ENCODE measurements around the gene PNMA5.
A peak's percentile ranks its signal among the peaks of the same experiment; 100 is the strongest.
"Not testable (repeated sequence)": the region's sequence is repeated elsewhere in the genome, so short reads cannot be mapped to it uniquely, and the experiment has no call there.

Gene PNMA5

DNA sequence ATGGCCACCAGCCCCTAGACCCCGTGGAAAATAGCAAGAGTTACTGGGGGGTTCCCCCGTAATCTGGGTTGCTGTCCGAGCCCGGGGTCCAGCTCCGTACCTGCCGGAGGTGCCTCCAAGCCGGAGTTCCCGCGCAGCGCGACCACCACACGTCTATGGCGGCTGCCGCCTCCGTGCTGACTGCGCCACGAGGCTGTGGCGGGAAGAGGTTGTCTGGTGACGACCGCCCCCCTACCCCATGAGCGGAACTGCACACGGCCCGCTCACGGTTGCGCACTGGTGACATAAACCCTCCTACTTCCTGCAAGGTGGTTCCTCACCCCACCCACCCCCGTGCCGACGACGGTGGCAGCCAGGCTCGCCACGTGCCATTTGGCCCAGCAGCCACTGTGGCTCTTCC, at the start of gene PNMA5:
TSS of gene PNMA5 (minus strand) at position 184 of the 400 bp plus-strand sequence. CDS start 2,518 bp downstream, outside the sequence.
- DNase-seq (ENCODE audit: low spot score) = no peak

- DNase-seq (ENCODE audit: low spot score) = no peak
These were observed 38.6 kb upstream of the PNMA5 start for GRCh38 chrX:153032397-153033118.

DNA sequence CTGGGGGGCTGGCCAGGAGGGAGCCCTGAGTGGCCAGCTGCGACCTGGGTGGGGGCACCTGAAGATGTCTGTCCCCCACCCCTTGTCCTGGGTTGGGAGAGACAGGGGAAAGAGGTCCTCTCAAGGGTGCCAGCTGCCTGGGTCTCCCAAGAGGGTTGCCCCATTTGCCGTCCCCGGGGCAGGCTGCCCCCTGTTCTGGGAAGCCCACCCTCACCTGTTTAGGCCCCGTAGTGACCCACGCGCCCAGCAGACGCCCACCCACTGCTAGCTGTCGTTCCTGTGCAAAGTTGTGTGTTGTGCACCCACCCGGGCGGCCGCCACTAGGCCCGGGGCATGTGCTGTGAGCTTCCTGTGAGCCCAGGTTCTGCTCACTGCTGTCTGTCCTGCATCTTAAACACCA, 36.9 kb upstream of the PNMA5 start:
- DNase-seq (ENCODE audit: low spot score) = no peak

DNA sequence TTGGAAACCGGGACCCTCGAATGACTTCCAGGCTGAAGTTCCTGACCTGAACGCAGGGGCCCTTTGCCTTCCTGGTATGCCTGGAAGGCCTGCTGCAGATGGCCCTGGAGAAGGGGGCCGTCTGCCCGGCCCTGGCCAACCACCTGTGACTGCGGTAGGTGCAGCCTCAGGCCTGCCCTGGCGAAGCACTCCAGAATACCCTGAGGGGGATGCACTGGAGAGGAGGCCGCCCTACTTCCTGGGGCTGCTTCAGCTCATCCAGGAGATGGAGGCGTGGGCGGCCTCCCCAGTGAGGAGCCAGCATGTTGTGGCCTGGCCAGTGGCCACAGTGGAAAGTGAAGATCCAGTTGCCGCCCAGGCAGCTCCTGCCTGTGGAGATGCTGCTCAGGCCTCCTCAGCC, 36.0 kb upstream of the PNMA5 start:
- no peak for DNase-seq (ENCODE audit: low spot score)

DNA sequence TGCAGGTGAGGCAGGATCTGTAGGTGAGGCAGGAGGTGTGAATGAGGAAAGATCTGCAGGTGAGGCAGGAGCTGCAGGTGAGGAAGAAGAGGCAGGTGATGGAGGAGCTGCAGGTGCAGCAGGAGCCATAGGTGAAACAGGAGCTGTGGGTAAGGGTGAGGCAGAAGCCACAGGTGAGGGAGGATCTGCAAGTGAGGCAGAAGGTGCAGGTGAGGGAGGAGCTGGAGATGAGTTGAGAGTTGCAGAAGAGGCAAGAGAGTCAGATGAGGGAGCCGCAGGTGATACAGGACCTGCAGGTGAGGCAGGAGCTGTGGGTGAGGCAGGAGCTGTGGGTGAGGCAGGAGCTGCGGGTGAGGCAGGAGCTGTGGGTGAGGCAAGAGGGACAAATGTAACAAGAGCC, 35.2 kb upstream of the PNMA5 start:
- no peak for DNase-seq (ENCODE audit: low spot score)

DNA sequence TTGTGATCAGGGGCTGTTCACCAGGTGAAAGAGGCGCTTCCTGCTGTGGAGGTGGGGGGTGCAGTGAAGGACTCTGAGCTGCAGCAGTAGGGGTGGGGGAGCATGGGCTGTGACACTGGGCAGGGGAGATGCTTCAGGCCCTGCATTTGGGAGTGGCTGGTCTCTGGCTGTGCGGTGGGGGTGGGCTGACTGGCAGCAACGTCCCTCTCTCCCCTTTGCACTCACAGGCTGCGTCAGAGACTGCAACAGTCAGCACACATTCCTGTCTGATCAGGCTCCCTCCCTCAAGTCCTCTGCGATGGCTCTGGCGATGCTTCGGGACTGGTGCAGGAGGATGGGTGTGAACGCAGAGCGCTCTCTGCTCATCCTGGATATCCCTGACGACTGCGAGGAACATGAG, 34.6 kb upstream of the PNMA5 start:
- not testable (repeated sequence) for DNase-seq (ENCODE audit: low spot score)

GRCh38 chrX:153026501-153026900, 32.6 kb upstream of the PNMA5 start:
- DNase-seq (ENCODE audit: low spot score) = not testable (repeated sequence)

DNA sequence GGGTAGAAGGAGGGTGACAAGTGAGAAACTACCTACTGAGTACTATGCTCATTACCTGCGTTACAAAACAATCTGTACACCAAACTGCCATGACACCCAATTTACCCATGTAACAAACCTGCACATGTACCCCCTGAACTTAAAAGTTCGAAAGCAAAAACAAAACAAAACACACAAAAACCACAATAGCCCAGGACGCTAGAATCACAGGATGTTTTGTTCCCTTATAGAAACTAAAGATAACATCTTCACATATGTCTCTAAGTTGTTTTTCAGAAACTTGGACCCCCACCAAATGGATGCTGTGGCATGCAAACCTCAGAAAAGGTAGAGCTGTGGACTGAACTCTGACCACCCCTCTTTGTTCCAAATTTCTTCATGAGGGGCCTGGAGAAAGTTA, 25.2 kb upstream of the PNMA5 start:
- DNase-seq (ENCODE audit: low spot score) = no peak

GRCh38 chrX:153017174-153017573, 23.3 kb upstream of the PNMA5 start:
- not testable (repeated sequence) for DNase-seq (ENCODE audit: low spot score)

DNA sequence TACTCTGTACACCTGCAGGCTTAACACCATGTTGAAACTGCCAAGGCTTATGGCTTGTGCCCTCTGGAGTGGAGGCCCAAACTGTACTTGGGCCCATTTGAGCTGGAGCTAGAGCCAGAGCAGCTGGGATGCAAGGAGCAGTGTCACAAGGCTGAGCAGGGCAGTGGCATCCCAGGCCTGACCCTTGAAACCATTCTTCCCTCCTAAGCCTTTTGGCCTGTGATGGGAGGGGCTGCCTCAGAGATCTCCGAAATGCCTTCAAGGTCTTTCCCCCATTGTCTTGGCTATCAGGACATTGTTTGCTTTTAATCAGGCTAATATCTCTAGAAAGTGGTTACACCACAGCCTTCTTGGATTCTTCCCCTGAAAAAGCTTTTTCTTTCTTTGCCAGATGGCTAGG, 10.9 kb upstream of the PNMA5 start:
- DNase-seq (ENCODE audit: low spot score) = no peak

DNA sequence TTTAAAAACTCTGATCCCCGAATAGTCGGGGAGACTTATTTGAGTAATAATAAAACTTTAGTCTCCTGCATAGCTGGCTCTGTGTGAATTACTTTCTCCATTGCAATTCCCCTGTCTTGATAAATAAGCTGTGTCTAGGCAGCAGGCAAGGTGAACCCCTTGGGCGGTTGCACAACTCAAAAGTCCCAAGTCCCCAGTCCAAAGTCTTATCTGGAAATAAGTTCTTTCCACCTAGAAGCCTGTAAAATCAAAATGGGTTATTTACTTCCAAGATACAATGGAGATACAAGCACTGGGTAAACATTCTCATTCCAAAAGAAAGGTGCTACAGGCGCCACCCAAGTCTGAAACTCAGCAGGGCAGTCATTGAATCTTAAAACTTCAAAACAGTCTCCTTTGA, 10.1 kb upstream of the PNMA5 start:
- no peak for DNase-seq (ENCODE audit: low spot score)

DNA sequence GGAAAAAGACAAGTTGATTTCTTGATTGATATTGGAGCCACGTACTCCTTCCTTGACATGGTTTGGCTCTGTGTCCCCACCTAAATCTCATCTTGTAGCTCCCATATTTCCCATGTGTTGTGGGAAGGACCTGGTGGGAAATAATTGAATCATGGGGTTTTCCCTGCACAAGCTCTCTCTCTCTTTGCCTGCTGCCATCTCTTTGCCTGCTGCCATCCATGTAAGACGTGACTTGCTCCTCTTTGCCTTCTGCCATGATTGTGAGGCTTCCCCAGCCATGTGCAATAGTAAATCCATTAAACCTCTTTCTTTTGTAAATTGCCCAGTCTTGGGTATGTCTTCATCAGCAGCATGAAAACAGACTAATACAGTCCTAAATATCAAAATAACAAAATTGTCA, 8.3 kb upstream of the PNMA5 start:
- not testable (repeated sequence) for DNase-seq (ENCODE audit: low spot score)

GRCh38 chrX:152997337-152997736, 3.4 kb upstream of the PNMA5 start:
- DNase-seq (ENCODE audit: low spot score) = no peak

DNA sequence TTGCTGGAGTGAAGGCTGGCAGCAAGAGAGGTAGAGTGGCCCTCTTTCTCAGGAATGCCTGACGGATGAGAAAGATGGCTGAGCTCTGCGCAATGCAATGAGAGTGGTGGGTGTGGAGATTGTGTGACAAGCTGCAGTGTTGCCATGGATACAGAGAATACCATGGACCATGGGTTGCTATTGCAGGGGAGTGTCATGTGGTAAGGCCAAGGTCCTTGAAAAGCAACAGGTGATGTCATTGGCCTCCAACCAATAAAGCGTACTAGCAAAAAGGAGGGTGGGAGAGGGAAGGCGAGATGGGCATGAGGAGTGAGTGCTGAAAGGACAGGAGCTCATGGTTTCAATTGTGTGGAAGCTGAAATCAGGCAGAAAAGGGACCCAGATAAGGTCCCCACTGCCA, 1.8 kb downstream of the PNMA5 start:
- DNase-seq (ENCODE audit: low spot score) = no peak

DNA sequence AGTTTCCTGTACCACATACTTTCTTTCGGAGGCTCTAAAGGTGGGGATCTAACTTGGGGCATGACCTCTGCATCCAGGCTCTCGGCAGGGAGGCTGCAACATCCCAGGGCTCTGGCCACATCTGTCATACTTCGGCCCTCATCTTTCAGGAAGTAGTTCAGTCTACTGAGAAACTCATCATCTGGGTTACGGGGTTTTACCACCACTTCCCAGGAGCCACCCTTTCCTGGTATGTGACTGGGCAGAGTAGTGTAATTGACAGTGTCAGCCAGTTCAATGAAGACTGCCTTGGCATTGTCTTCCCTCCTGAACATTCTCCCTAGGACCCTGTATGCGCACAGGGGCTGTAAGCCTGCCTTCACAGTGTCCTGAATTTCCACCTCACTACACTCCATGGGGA, 2.8 kb downstream of the PNMA5 start:
- peak; percentile 0 for DNase-seq (ENCODE audit: low spot score)

GRCh38 chrX:152989292-152989658, 4.6 kb downstream of the PNMA5 start:
- no peak for DNase-seq (ENCODE audit: low spot score)

GRCh38 chrX:152988536-152989291, 5.2 kb downstream of the PNMA5 start:
- no peak for DNase-seq (ENCODE audit: low spot score)

GRCh38 chrX:152987801-152988200, 6.1 kb downstream of the PNMA5 start:
- no peak for DNase-seq (ENCODE audit: low spot score)

GRCh38 chrX:152987156-152987555, 6.8 kb downstream of the PNMA5 start:
- not testable (repeated sequence) for DNase-seq (ENCODE audit: low spot score)

GRCh38 chrX:152985383-152985782, 8.5 kb downstream of the PNMA5 start:
- not testable (repeated sequence) for DNase-seq (ENCODE audit: low spot score)

GRCh38 chrX:152968193-152968592, 25.7 kb downstream of the PNMA5 start:
- no peak for DNase-seq (ENCODE audit: low spot score)

GRCh38 chrX:152960115-152960514, 33.8 kb downstream of the PNMA5 start:
- no peak for DNase-seq (ENCODE audit: low spot score)

DNA sequence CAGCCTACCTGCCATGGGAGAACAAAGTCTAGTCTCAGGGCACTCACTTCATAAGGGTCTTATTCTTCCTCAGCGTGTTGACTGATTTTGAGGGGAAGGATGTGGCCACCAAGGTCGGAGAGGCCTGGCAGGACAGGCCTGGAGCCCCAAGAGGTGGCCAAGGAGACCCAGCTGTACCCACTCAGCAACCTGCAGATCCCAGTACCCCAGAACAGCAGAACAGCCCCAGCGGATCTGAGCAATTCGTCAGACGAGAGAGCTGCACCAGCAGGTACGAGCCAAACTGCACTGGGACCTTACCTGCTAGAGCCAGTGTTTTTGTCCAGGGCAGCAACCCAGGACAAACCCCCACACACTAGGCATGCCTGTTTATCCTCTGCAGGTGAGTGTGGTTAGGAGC, 34.3 kb downstream of the PNMA5 start:
- no peak for DNase-seq (ENCODE audit: low spot score)
